ENCODE data around the gene SLC22A2. TPM values are rescaled to one million over a fixed set of nuclear protein-coding genes. Genes with fewer than 3 reads are reported as not detected.

The SLC22A2 gene
- total and polyA plus RNA-seq, 4 experiments from 2014 or later: not detected

DNA sequence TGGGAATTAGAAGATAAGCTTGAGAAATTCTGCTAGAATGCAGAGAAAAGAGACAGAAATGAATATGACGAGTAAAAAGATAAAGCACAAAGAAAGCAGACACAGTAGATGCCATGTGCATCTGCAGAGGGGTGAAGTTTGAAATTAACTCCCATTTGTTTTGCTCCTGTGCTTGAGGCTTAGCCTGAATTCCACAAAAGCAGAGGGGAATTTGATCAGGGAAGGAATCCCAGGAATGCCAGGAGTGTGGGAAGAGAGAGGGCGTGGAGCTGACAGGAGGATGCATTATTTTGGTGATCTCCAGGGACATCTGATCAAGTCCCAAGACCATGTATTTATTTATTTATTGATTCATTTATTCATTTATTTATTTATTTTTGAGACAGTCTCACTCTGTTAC is 81.4 kb downstream of the SLC22A2 start:
- H3K27me3 Mint-ChIP-seq: peaks cover 12 to 13% of the 10 kb centered on the region in 2 donors
- H3K4me3 Mint-ChIP-seq: no peak overlapping the region
- POLR2A ChIA-PET (ENCODE audit: partially characterized antibody): no interaction called here

DNA sequence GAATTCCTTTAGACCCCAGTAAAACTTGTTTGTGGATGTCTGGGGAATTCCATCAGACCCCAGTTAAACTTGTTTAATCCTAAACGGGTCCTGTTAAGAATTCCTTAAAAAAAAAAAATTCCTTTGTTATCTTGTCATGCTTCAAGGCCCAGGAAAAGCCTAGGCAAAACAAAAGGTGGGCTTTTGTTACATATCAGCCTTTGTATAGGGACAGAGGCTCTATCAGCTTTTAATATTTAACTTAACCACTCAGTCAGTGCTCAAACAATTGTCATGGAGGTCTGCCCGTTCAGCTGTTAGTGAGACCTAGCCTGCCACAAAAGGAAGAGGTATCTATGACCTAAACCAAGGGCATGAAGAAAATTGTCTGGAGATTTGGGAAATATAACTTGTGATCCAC is 83.9 kb downstream of the SLC22A2 start:
- H3K9me3 ChIP-seq (ENCODE audit: control insufficient read depth in 1 of 2, low read length in 2 of 2): no peaks in the 10 kb centered on the region
- Mint-ChIP-seq H3K4me3 (no peak overlapping the region), H3K36me3 (no peaks in the 10 kb centered on the region), H3K27me3 (peaks cover 15 to 16% of the 10 kb centered on the region in 2 donors), H3K27ac (no peak overlapping the region), H3K9me3 (peaks cover 0 to 3% (median 0%) of the 10 kb centered on the region in 8 donors), H3K4me1 (no peaks in the 10 kb centered on the region)
- H3K4me3 ChIP-seq (ENCODE audit: low read length in 2 of 2): no peak overlapping the region
- POLR2A ChIA-PET (ENCODE audit: partially characterized antibody): no interaction called here
- intact Hi-C loops (cut with micrococcal nuclease): no loop called here
- CTCF ChIA-PET (ENCODE audit: partially characterized antibody): no interaction called here
- peaks cover 3% of the 10 kb centered on the region for H3K27me3 ChIP-seq (ENCODE audit: insufficient read depth, low read length)
- H3K4me1 ChIP-seq (ENCODE audit: insufficient read depth, low read length): no peaks in the 10 kb centered on the region
- no peak overlapping the region for H3K27ac ChIP-seq (ENCODE audit: low read depth, low read length)
- H3K36me3 ChIP-seq (ENCODE audit: insufficient read depth, low read length): no peaks in the 10 kb centered on the region
- DNase-seq: no peak

More for the DNA sequence above, 81.4 kb downstream of the SLC22A2 start:
- no peaks in the 10 kb centered on the region for H3K9me3 Mint-ChIP-seq
- H3K27ac Mint-ChIP-seq: no peak overlapping the region
- H3K36me3 Mint-ChIP-seq: no peaks in the 10 kb centered on the region
- no peak for DNase-seq
- intact Hi-C loops (cut with micrococcal nuclease): no loop called here
- no peak overlapping the region for H3K27ac ChIP-seq (ENCODE audit: low read depth, low read length)
- H3K36me3 ChIP-seq (ENCODE audit: insufficient read depth, low read length): no peaks in the 10 kb centered on the region
- CTCF ChIA-PET (ENCODE audit: partially characterized antibody): no interaction called here
- H3K27me3 ChIP-seq (ENCODE audit: insufficient read depth, low read length): no peaks in the 10 kb centered on the region
- no peaks in the 10 kb centered on the region for H3K4me1 ChIP-seq (ENCODE audit: insufficient read depth, low read length)
- H3K9me3 ChIP-seq (ENCODE audit: control insufficient read depth in 1 of 2, low read length in 2 of 2): no peaks in the 10 kb centered on the region
- no peaks in the 10 kb centered on the region for H3K4me1 Mint-ChIP-seq
- H3K4me3 ChIP-seq (ENCODE audit: low read length in 2 of 2): no peak overlapping the region

DNA sequence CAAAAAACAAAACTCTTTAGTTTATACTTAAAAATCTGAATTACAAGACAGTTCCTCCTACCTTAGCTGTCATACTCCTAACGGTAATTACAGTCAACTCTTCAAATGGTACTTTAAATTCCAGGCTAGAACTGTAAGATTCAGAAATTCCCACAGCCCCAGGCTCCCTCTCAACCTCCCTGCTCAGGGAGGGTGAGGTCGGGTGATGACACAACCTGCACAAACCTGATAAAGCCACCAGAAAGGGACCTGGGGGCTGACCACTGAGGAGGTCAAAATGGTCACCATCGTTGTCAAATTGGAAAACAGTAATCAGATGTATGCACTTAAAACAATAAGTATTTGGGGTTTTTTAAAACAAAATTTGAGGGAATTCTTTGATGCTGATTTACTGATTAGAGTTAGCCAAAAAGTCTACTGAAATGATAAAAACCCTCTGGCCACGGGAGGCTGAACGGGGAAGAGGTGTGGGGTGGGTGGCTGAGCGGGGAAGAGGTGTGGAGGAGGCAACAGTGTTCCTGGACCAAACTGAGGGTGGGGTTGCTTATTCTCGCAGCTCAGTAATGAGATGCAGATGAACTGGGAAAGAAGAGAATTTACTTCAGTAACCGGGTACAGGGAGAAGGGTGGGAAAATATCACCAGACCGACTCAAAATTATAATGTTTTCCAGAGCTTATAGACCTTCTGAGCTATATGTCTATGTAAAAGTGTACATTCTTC is 84.7 kb downstream of the SLC22A2 start:
- Mint-ChIP-seq H3K27ac (no peak overlapping the region), H3K36me3 (no peaks in the 10 kb centered on the region), H3K9me3 (peaks cover 0 to 3% (median 0%) of the 10 kb centered on the region in 8 donors), H3K4me1 (no peaks in the 10 kb centered on the region), H3K27me3 (peaks cover 15 to 16% of the 10 kb centered on the region in 2 donors), H3K4me3 (no peak overlapping the region)
- H3K4me3 ChIP-seq (ENCODE audit: low read length in 2 of 2): no peak overlapping the region
- no peaks in the 10 kb centered on the region for H3K36me3 ChIP-seq (ENCODE audit: insufficient read depth, low read length)
- H3K27ac ChIP-seq (ENCODE audit: low read depth, low read length): no peak overlapping the region
- no peaks in the 10 kb centered on the region for H3K9me3 ChIP-seq (ENCODE audit: control insufficient read depth in 1 of 2, low read length in 2 of 2)
- intact Hi-C loops (cut with micrococcal nuclease): no loop called here
- H3K27me3 ChIP-seq (ENCODE audit: insufficient read depth, low read length): peaks cover 3% of the 10 kb centered on the region
- ChIA-PET POLR2A (ENCODE audit: partially characterized antibody) (no interaction called here), CTCF (ENCODE audit: partially characterized antibody) (no interaction called here)
- H3K4me1 ChIP-seq (ENCODE audit: insufficient read depth, low read length): no peaks in the 10 kb centered on the region
- DNase-seq: no peak

DNA sequence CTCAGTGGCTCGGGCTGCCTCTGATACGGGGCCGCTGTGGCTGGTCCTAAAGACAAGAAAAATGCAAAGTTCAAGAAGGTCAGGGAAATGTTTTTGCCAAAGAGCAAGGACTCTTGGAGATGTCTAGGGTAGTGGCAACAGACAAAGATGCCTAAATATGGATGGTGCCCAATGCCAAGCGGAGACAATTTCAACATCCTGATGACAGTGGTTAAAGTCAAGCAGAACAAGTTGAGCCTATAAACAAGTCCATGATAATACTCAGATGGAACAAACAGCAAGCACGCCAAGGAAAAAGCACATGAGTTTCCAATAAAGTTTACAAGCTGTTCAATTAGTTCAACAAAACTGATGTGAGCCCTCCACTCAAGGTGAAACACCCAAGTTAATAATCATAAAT is 85.9 kb downstream of the SLC22A2 start:
- Histone ChIP-seq H3K4me1 (ENCODE audit: insufficient read depth, low read length) (no peaks in the 10 kb centered on the region), H3K9me3 (ENCODE audit: control insufficient read depth in 1 of 2, low read length in 2 of 2) (no peaks in the 10 kb centered on the region), H3K36me3 (ENCODE audit: insufficient read depth, low read length) (no peaks in the 10 kb centered on the region), H3K27ac (ENCODE audit: low read depth, low read length) (no peak overlapping the region), H3K4me3 (ENCODE audit: low read length in 2 of 2) (no peak overlapping the region), H3K27me3 (ENCODE audit: insufficient read depth, low read length) (peaks cover 3% of the 10 kb centered on the region)
- peaks cover 0 to 3% (median 0%) of the 10 kb centered on the region in 8 donors for H3K9me3 Mint-ChIP-seq
- no peaks in the 10 kb centered on the region for H3K36me3 Mint-ChIP-seq
- CTCF ChIA-PET (ENCODE audit: partially characterized antibody): no interaction called here
- intact Hi-C loops (cut with micrococcal nuclease): no loop called here
- H3K4me1 Mint-ChIP-seq: no peaks in the 10 kb centered on the region
- no peak overlapping the region for H3K27ac Mint-ChIP-seq
- H3K27me3 Mint-ChIP-seq: peaks cover 12 to 16% of the 10 kb centered on the region in 2 donors
- POLR2A ChIA-PET (ENCODE audit: partially characterized antibody): no interaction called here
- no peak for DNase-seq
- H3K4me3 Mint-ChIP-seq: no peak overlapping the region

DNA sequence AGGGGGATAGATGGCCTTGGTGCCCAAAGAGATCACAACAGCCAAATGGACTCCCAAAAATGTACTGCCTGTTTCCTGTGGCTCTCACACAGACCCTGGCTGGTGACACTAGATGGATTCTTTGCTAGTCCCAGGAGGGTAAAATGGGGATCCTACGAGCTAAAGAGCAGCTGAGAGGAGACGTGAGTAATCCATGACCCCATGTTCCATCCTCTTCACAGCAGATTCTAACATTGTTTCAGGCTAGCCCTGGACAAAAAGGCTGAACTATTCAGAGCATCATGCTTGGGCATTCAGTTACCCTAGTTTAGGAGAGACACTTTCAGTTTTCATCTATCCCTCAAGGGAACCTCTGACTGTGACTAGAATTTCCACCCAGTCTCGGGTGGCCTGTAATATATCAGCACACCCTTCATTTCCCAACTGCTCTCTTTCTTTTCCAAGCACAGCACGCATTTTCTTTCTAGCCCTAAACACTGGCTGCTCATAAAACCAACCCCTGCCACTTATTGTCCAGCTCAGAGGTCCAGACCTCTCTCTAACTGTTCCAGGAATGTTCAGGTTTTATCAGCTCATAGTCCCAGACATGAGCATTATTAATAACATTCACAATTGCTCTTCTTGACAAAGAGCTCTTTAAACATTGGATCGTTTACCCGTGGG is 88.5 kb downstream of the SLC22A2 start:
- H3K36me3 ChIP-seq (ENCODE audit: insufficient read depth, low read length): no peaks in the 10 kb centered on the region
- Mint-ChIP-seq H3K4me1 (no peaks in the 10 kb centered on the region), H3K27me3 (peaks cover 10 to 12% of the 10 kb centered on the region in 2 donors), H3K4me3 (no peak overlapping the region), H3K27ac (no peak overlapping the region), H3K36me3 (no peaks in the 10 kb centered on the region), H3K9me3 (peaks cover 0 to 8% (median 3%) of the 10 kb centered on the region in 8 donors)
- ChIA-PET CTCF (ENCODE audit: partially characterized antibody) (no interaction called here), POLR2A (ENCODE audit: partially characterized antibody) (no interaction called here)
- H3K9me3 ChIP-seq (ENCODE audit: control insufficient read depth in 1 of 2, low read length in 2 of 2): no peaks in the 10 kb centered on the region
- H3K27ac ChIP-seq (ENCODE audit: low read depth, low read length): no peak overlapping the region
- DNase-seq: no peak
- intact Hi-C loops (cut with micrococcal nuclease): no loop called here
- no peaks in the 10 kb centered on the region for H3K4me1 ChIP-seq (ENCODE audit: insufficient read depth, low read length)
- peaks cover 3% of the 10 kb centered on the region for H3K27me3 ChIP-seq (ENCODE audit: insufficient read depth, low read length)
- H3K4me3 ChIP-seq (ENCODE audit: low read length in 2 of 2): no peak overlapping the region

DNA sequence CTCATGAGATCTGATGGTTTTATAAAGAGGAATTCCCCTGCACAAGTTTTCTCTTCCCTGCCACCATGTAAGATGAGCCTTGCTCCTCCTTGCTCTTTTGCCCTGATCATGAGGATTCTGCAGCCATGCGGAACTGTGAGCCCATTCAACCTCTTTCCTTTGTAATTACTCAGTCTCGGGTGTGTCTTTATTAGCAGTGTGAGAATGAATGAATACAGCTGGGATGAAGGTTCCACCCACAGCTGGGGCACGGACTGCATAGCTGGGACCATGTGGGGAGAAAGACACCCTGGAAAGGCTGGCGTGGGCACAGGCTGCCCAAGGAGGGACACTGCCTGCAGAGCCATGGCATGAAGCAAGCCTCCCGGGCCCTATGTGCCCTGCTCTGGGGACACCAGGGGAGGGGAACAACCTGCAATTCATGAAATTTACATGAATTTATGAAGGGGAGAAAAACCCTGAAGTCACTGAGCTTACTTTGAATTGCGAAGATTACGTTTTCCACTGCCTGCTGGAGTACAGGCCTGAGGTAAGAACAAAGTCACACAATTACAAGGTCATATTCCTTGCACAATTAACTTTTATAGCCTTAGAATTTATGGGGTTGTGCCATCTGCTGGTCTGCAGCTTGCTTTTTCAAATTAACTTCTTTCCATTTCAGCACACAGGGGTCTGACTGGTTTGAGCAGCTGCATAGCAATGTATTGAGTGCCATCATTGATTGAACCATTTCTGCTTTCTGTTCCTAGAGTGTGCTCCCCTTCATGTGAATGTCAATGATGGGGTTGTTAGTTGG is 90.8 kb downstream of the SLC22A2 start:
- Histone ChIP-seq H3K27me3 (ENCODE audit: insufficient read depth, low read length) (peaks cover 3% of the 10 kb centered on the region), H3K4me3 (ENCODE audit: low read length in 2 of 2) (no peak overlapping the region), H3K27ac (ENCODE audit: low read depth, low read length) (no peak overlapping the region), H3K36me3 (ENCODE audit: insufficient read depth, low read length) (no peaks in the 10 kb centered on the region), H3K9me3 (ENCODE audit: control insufficient read depth in 1 of 2, low read length in 2 of 2) (no peaks in the 10 kb centered on the region), H3K4me1 (ENCODE audit: insufficient read depth, low read length) (no peaks in the 10 kb centered on the region)
- peak overlapping the region in 1 of 7 donors; percentile 10 for H3K27ac Mint-ChIP-seq
- ChIA-PET POLR2A (ENCODE audit: partially characterized antibody) (no interaction called here), CTCF (ENCODE audit: partially characterized antibody) (no interaction called here)
- H3K27me3 Mint-ChIP-seq: peaks cover 9 to 11% of the 10 kb centered on the region in 2 donors
- H3K4me1 Mint-ChIP-seq: no peaks in the 10 kb centered on the region
- intact Hi-C loops (cut with micrococcal nuclease): no loop called here
- DNase-seq: no peak
- no peak overlapping the region for H3K4me3 Mint-ChIP-seq
- H3K36me3 Mint-ChIP-seq: no peaks in the 10 kb centered on the region
- peaks cover 0 to 10% (median 4%) of the 10 kb centered on the region in 8 donors for H3K9me3 Mint-ChIP-seq
